GM12892 (cell line): Measurements from ENCODE around the gene TCF12.

Experiments
- POLR2A ChIP-seq: IDR thresholded peaks from 2 replicates; pipeline ENCODE4 v1.6.1; 2011; ENCODE audit warnings: low read depth, low read length, control low read depth
- POLR2AphosphoS5 ChIP-seq: IDR thresholded peaks from 2 replicates; pipeline ENCODE4 v1.6.1; 2011; ENCODE audit warnings: low read depth, low read length, control low read depth
- TAF1 ChIP-seq: IDR thresholded peaks from 2 replicates; pipeline ENCODE4 v1.6.1; 2011; ENCODE audit warnings: low read depth, mild to moderate bottlenecking, control low read depth, low read length, borderline replicate concordance

DNA sequence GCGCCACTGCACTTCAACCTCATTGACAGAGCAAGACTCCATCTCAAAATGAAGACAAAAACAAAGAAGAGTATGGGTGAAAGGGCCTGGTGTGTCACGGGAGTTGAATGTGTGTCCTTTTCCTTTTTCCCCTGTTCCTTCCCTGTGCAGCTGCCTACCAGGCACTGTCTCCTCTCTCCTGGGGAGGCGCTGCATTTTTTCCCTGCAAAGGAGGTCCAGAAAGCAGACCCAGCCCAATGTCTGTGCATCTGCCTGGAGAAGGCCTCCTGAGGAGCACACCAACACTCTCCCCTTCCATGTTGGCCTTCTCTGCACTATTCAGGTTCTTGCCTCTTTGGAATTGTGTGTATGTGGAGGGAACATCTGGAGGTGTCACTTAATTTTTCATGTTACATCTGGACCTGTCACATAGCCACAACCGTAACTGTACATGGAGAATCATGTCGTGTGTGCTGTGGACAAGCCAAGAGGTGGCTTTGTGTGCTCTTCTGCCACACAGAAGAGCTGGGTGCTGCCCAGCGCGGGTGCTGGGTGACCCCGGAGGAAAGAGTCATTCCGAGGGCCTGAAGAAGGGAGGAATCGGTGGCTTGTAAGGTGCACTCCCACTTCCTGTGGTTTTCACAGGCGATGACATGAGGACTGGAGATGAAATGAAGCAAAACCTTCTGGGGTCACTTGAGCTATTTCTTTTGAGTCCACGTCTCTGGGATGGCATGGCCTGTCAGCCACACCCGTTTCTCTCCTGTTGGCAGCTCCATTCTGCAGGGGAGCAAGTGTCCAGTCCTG, 411.3 kb downstream of the TCF12 start:
- TF ChIP-seq POLR2A: no peak
- no peak for TF ChIP-seq POLR2AphosphoS5
- no peak for TF ChIP-seq TAF1
